ENCODE results near the gene FBXO44.

FBXO44 gene

GRCh38 chr1:11658542-11658941 lies 3.9 kb downstream of the FBXO44 start:
- TF ChIP-seq REST (tag by site-specific recombination; IDR thresholded peaks at IDR 0.05) (no peak), ZNF580 (tag by site-specific recombination; IDR thresholded peaks at IDR 0.05) (no peak), ZNF561 (tag by site-specific recombination; IDR thresholded peaks at IDR 0.05; ENCODE audit: borderline replicate concordance) (no peak), KLF9 (tag by site-specific recombination; IDR thresholded peaks at IDR 0.05; ENCODE audit: low read depth) (no peak), MYNN (tag by site-specific recombination; IDR thresholded peaks at IDR 0.05; ENCODE audit: borderline replicate concordance) (no peak), ZNF404 (tag by site-specific recombination; IDR thresholded peaks at IDR 0.05) (no peak), SALL2 (tag by site-specific recombination; IDR thresholded peaks at IDR 0.05; ENCODE audit: borderline replicate concordance) (no peak), ZNF366 (tag by site-specific recombination; conservative IDR thresholded peaks at IDR 0.05) (no peak), ZNF311 (tag by site-specific recombination; IDR thresholded peaks at IDR 0.05; ENCODE audit: borderline replicate concordance) (no peak), ZNF302 (tag by site-specific recombination; IDR thresholded peaks at IDR 0.05; ENCODE audit: low read depth) (no peak), ZNF529 (tag by site-specific recombination; IDR thresholded peaks at IDR 0.05; ENCODE audit: insufficient replicate concordance) (no peak), ZNF48 (tag by site-specific recombination; IDR thresholded peaks at IDR 0.05) (no peak), ZNF792 (tag by site-specific recombination; IDR thresholded peaks at IDR 0.05) (no peak), ZNF518A (tag by site-specific recombination; conservative IDR thresholded peaks at IDR 0.05; ENCODE audit: low read depth) (no peak), ZNF391 (tag by site-specific recombination; IDR thresholded peaks at IDR 0.05; ENCODE audit: borderline replicate concordance, low read depth) (no peak), ZNF654 (tag by site-specific recombination; IDR thresholded peaks at IDR 0.05; ENCODE audit: low read depth) (no peak), ZNF324 (tag by site-specific recombination; IDR thresholded peaks at IDR 0.05) (no peak), ZBTB17 (tag by site-specific recombination; IDR thresholded peaks at IDR 0.05) (no peak), ZNF398 (tag by site-specific recombination; IDR thresholded peaks at IDR 0.05) (no peak)
- no peaks in the 10 kb centered on the region for H3K4me1 ChIP-seq (ENCODE audit: control insufficient read depth, insufficient read depth, low read length)
- ChIA-PET POLR2A (no interaction called here), CTCF (interaction anchor here (0.5 kb wide), 1 partner anchor 53 kb away, joined by 3 read pairs; no protein-coding TSS in a partner anchor)
- H3K4me3 ChIP-seq (ENCODE audit: low read depth, low read length) = no peak overlapping the region
- no peaks in the 10 kb centered on the region for H3K9me3 ChIP-seq (ENCODE audit: control insufficient read depth, insufficient read depth, low read depth, low read length)
- H3K36me3 ChIP-seq (ENCODE audit: control insufficient read depth in 2 of 2, insufficient read depth in 1 of 2, low read length in 2 of 2) = peaks cover 8 to 74% of the 10 kb centered on the region in 2 experiments; a peak in 2 of 3 replicates
- no peak overlapping the region for H3K27ac ChIP-seq (ENCODE audit: extremely low read depth, low read depth, low read length)
